ENCODE data around the gene CERS2. TPM values are rescaled to one million over a fixed set of nuclear protein-coding genes. Genes with fewer than 3 reads are reported as not detected.

Gene CERS2
- total RNA-seq, 1 donor from 2014 or later, result 106 TPM

GRCh38 chr1:150965605-150966004, 9.0 kb downstream of the CERS2 start:
- ATAC-seq (ENCODE audit: low read depth), result no peak
- POLR2A ChIA-PET, result no interaction called here
- Mint-ChIP-seq H3K36me3 (ENCODE audit: low read depth) (peaks cover 84% of the 10 kb centered on the region), H3K27ac (no peak overlapping the region), H3K4me3 (no peak overlapping the region), H3K9me3 (no peaks in the 10 kb centered on the region), H3K27me3 (no peaks in the 10 kb centered on the region), H3K4me1 (peaks cover 3% of the 10 kb centered on the region)
- no peak for TF ChIP-seq CTCF (IDR thresholded peaks at IDR 0.05)
- DNase-seq, result no peak
- intact Hi-C loops (cut with micrococcal nuclease), result no loop called here
- CTCF ChIA-PET, result no interaction called here

- H3K27me3 Mint-ChIP-seq, result no peaks in the 10 kb centered on the region
- H3K4me1 Mint-ChIP-seq, result no peaks in the 10 kb centered on the region
- no peak overlapping the region for H3K4me3 Mint-ChIP-seq
- H3K9me3 Mint-ChIP-seq, result no peaks in the 10 kb centered on the region
- ChIA-PET POLR2A (no interaction called here), CTCF (no interaction called here)
- H3K27ac Mint-ChIP-seq, result no peak overlapping the region
- no peak for DNase-seq
- ATAC-seq (ENCODE audit: low read depth), result no peak
- H3K36me3 Mint-ChIP-seq (ENCODE audit: low read depth), result peaks cover 94% of the 10 kb centered on the region
- intact Hi-C loops (cut with micrococcal nuclease), result no loop called here
- no peak for TF ChIP-seq CTCF (IDR thresholded peaks at IDR 0.05)
Observed at GRCh38 chr1:150964164-150964489, 10.5 kb downstream of the CERS2 start.

- ChIA-PET CTCF (interaction anchor here (0.7 to 0.9 kb wide), 2 partner anchors 41 to 61 kb away, joined by 3 to 4 read pairs; no protein-coding TSS in a partner anchor), POLR2A (interaction anchor here (1.9 kb wide), 1 partner anchor 10 kb away, joined by 6 read pairs; no protein-coding TSS in a partner anchor)
- intact Hi-C loops (cut with micrococcal nuclease), result no loop called here
- no peak overlapping the region for H3K27ac Mint-ChIP-seq
- no peak overlapping the region for H3K4me3 Mint-ChIP-seq
- no peaks in the 10 kb centered on the region for H3K27me3 Mint-ChIP-seq
- peaks cover 93% of the 10 kb centered on the region for H3K36me3 Mint-ChIP-seq (ENCODE audit: low read depth)
- no peaks in the 10 kb centered on the region for H3K4me1 Mint-ChIP-seq
- no peaks in the 10 kb centered on the region for H3K9me3 Mint-ChIP-seq
- no peak for DNase-seq
- no peak for TF ChIP-seq CTCF (IDR thresholded peaks at IDR 0.05)
- no peak for ATAC-seq (ENCODE audit: low read depth)
Observed at GRCh38 chr1:150963321-150964163, 11.1 kb downstream of the CERS2 start.

GRCh38 chr1:150961756-150962155, 12.9 kb downstream of the CERS2 start:
- POLR2A ChIA-PET, result interaction anchor here (1.9 kb wide), 1 partner anchor 12 kb away, joined by 6 read pairs; no protein-coding TSS in a partner anchor
- no peak for DNase-seq
- no peak overlapping the region for H3K4me3 Mint-ChIP-seq
- H3K4me1 Mint-ChIP-seq, result no peaks in the 10 kb centered on the region
- intact Hi-C loops (cut with micrococcal nuclease), result no loop called here
- H3K27me3 Mint-ChIP-seq, result no peaks in the 10 kb centered on the region
- H3K27ac Mint-ChIP-seq, result no peak overlapping the region
- peaks cover 88% of the 10 kb centered on the region for H3K36me3 Mint-ChIP-seq (ENCODE audit: low read depth)
- no peak for TF ChIP-seq CTCF (IDR thresholded peaks at IDR 0.05)
- no peak for ATAC-seq (ENCODE audit: low read depth)
- no peaks in the 10 kb centered on the region for H3K9me3 Mint-ChIP-seq
- CTCF ChIA-PET, result no interaction called here

GRCh38 chr1:150960646-150961045, 14.0 kb downstream of the CERS2 start:
- Mint-ChIP-seq H3K4me3 (no peak overlapping the region), H3K4me1 (no peaks in the 10 kb centered on the region), H3K27ac (no peak overlapping the region), H3K27me3 (no peaks in the 10 kb centered on the region), H3K9me3 (no peaks in the 10 kb centered on the region), H3K36me3 (ENCODE audit: low read depth) (peaks cover 83% of the 10 kb centered on the region)
- ChIA-PET POLR2A (interaction anchor here (0.7 kb wide), 1 partner anchor 11 kb away, joined by 3 read pairs; no protein-coding TSS in a partner anchor), CTCF (no interaction called here)
- no peak for ATAC-seq (ENCODE audit: low read depth)
- intact Hi-C loops (cut with micrococcal nuclease), result no loop called here
- no peak for TF ChIP-seq CTCF (IDR thresholded peaks at IDR 0.05)
- DNase-seq, result no peak

Measured in activated B cell treated with CpG ODN at 0.5 μM for 24 hours (primary cell).